GM18498 (cell line): Measurements from ENCODE around the gene NKD1.
A peak's percentile ranks its signal among the peaks of the same experiment; 100 is the strongest.

Source experiments
- ATAC-seq: cut with Tn5 transposase; IDR thresholded peaks from one replicate; pipeline ENCODE4 v1.9.1; 2021; ENCODE audit warnings: mild to moderate bottlenecking, moderate library complexity; ENCODE audit not compliant: unreplicated experiment

The NKD1 gene

DNA sequence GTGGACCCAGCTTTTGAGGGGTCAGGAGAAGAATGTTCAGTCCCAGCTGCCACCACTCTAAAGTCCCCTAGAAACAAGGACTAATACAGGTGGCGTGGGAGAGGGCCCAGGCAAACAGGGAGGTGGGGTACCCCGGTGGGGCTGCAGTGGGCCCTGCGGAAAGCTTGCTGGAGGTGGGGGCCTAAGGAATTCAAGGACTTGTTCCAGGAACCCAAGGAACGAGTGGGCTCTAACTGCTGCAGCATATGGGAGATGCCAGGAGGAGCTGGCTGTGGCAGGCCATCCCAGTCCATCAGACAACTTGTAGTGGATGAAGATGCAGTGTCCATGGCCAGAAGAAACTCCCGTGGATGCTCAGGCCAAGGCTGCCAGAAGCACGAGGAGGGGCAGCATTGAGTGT, 122.3 kb downstream of the NKD1 start:
- ATAC-seq = no peak

DNA sequence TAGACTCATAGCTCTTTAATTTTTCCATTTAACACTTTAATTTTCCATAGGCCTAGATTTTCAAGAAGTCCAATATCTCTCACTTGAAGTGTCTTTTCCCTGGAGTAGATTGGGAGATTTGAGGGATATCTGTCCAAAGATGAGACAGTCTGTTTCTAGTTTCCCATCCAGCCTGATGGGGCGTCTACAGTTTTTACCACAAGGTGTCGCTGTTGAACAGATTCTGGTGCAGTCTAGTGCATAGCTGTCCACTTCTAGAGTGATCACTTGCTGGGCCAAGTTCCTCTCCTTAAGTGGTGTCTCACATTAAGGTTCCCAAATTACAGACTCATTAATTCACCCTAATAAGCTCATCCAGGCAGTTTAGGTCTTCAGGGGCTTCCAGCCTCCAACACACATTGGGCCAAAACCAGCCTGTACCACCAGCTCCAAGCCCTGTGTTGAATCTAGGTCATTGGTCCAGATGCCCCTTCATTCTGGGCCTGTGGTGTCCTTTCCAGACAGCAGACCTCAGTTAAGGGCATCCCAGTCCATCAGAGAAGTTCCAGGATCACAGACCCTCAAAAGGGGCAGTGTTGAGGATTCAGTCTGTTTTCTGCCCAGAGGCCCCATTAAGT, 123.6 kb downstream of the NKD1 start:
- no peak for ATAC-seq

DNA sequence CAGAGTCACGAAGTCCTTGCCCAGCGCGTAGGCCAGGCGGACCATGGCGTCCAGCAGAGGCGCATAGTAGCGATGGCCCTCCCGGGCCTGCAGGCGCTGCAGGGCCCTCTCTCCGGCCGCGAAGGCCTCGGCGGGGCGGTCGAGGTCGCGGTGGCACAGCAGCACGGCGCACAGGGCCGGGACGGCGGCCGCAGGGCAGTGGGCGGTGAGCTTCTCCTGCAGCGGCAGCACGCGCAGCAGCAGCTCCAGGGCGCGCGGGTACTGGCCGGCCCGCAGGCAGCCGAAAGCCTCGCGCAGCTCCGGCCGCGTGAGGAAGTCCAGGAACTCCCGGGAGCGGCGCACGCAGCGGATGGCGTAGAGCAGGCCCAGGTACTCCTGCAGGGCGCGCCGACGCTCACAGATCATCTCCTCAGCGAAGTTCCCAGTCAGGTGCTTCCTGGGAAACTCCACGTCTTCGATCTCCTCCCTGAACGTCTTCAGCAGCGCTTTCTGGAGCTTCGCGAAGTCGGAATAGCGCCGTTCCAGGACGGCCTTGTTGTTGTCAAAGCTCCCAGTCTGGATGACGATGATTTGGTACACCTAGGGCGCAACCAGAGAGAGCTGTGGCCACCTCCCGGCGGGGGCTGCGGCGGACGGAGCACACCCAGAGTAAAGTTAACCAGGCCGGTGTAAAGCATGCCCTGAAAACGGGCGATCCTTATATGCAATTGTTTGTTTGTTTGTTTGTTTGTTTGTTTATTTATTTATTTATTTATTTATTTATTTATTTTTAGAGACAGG, 125.5 kb downstream of the NKD1 start:
- no peak for ATAC-seq

DNA sequence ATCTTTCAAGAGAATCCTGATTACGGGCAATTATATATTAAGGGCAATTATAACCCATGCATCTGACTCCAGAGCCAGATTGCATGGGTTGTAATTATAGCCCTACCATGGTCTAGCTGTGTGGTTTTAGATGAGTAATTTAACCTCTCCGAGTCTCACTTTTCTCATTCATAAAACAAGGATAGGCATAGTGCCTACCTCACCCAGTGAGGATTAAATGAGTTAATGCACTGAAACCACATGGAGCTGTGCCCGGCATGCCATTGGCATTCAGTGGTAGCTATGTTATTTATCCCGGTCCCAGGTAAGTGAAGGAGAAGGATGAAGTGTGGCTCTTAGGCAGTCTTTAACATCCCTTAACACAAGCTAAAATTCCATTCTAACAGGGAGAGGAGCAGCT, 126.6 kb downstream of the NKD1 start:
- ATAC-seq = no peak

DNA sequence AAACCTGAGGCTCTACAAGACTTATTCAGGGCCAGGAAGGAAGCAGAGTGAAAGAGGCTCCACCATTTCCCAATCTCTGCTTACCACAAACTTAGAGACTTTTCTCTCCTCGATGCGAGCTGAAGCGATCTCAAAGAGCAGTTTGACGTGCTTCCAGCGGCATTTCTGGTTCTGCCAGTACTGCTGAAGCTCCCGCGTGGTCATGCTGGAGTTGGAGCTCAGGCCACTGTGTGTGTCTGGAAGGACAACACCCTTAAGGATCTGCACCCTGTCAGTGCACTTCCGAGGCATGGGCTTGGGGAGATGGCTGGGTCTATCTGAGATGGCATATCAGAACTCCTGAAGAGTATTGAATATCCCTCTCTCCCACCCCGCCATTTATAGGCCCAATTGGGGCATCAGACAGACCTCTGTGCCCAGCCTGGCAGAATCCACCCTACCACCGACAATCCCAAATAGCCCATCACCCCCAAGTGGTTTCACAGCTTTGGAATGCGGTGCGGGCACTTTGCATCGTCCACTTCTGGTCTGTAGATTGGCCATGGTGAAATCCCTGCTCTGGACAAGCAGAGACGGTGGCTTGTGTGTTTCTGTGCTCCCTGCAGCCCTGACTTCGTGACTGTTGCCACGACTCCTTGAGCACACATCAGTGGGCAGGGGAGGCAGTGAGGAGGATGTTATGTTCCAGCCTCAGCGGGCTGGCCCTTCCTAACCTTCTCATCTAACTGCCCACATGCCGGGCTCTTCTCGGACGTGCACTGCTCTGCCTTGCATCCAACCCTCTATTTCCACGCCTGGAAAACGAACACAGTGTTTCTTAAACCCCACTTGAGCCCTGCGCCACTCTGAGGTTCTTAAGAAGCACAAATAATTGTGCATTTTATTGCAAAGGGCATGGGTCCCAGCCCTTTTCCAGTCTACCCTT, 127.8 kb downstream of the NKD1 start:
- ATAC-seq = no peak

DNA sequence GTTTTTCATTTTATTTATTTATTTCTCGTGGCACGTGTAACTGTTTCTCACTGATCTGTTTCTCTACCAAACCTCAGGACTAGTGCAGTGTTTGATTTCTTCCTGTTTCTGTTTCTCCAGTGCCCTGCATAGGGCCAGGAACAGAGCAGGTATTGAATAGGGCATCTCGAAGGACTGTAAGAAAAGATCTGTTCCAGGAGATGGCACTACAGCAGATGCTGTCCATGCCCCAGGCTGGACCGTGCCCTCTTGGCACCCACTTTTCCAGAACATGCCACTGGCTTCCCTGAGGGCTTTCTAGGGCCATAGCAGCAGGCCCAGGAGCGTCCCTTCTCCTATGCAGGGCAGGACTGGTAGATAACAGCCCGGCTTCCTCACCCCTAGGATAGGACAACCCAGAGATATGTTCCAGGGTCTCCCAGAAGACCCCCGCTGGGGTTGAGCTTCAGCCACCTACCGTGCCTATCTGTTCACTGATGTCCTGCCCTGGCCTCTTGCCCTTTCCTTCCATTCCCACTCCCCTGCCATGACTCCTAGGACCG, 128.6 kb downstream of the NKD1 start:
- ATAC-seq = no peak

DNA sequence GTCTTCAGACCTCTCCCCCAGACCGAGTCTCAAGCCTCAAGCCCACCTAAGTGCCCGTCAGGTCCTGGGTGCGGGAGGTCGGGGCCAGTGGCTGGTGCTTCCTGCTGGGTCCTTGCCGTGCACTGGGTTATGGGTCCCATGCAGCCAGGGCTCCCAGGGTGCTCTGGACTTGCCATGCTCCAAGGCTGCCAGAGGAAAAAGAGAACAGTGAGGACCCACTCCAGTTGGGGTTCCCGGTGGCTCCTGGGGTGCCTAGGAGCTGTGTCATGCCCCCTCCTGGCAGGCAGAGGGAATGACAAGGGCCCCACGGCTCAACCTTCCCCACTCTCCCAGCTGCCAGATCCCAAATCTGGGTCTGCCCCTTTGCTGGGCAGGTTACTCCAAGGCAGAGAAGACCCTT, 129.2 kb downstream of the NKD1 start:
- no peak for ATAC-seq

DNA sequence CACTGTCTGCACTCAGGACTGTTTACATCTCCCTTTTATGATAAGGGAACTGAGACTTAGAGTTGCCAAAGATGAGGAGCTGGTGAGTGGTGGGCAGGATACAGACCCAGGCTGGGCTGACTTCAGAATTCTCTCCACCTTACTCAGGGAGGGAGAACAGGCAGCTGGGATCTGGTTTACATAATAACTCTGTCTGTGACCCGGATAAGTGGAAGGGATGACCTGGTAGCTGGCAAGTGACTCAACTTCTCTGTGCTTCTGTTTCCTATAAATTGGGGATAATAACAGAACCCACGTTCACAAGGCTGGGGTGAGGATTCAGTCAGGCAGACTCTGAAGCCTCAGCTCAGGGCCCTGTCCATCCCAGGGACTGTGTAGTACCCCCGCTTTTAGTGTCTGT, 130.3 kb downstream of the NKD1 start:
- ATAC-seq = no peak

DNA sequence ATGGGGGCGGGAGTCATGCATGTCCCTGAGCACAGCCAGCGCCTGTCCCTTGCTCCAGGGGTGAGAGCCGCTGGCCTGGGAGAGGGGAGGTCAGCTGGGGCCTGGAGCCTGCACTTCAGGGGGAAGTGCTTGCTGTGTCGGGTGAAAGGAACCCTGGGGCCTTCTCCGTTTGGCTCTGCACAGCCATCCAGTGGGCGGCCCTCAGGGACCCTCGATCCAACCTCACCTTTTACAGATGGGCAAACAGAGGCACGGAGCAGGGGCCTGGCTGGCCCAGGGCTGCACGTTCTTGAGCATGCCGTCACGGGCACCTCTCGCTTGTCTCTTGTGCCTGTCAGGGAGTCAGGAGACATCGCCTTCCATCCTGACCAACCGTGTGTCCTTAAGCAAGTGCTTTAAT, 131.1 kb downstream of the NKD1 start:
- ATAC-seq = no peak

DNA sequence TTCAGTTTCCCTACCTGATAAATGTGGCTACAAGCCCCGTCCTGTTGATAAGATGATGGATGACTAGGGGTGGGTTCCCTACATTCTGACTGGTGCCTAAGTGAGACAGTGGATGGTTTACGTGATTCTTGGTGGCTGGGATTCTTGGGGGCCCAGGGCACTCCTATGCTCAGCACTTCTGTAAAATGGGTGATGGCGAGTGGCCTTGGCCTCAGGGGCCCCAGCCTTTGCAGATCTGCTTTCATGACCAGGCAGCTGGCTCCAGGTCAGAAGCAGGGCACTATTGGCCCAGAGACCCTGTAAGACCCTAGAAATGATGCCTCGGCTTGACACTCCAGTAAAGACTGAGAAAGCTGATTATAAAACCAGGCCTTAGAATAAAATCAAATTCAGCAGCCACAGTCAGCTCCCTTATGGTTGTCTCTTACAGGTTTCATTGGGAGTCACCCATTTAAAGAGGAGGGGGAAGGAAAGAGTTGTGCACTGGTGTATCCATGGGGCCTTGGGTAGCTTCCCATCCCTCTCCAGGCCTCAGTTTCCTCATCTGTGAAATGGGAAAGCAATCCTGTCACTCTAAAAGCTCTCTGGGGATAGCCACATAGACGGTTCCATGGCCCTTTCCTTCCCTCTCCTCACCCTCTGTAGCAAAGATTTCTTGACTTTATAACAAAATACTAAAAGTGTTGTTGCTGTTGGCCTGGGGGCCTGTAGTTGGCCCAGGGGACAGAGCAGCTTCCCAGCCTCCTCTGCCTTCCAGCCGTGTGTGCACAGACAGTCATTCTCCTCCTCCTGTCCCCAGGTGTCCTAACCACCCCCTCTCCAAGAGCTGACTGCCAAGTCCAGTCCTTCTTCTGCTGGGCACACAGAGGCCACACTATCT, 131.7 kb downstream of the NKD1 start:
- no peak for ATAC-seq

DNA sequence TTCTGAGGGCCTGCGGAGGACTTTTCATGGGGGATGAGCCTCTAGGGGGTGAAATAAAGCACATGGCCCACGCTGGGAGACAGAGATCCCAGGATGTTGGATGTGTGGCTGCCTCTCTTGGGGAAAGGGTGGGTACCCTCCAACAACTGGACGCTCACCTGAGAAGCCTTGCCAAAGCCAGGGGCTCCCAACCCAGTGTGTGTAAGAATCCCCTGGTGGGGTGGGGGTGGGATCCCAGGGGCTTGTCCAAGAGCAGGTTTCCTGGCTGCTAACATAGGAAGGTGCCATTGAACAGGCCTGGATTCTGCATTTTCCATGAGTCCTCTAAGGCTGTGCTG, 132.3 kb downstream of the NKD1 start:
- ATAC-seq = no peak

DNA sequence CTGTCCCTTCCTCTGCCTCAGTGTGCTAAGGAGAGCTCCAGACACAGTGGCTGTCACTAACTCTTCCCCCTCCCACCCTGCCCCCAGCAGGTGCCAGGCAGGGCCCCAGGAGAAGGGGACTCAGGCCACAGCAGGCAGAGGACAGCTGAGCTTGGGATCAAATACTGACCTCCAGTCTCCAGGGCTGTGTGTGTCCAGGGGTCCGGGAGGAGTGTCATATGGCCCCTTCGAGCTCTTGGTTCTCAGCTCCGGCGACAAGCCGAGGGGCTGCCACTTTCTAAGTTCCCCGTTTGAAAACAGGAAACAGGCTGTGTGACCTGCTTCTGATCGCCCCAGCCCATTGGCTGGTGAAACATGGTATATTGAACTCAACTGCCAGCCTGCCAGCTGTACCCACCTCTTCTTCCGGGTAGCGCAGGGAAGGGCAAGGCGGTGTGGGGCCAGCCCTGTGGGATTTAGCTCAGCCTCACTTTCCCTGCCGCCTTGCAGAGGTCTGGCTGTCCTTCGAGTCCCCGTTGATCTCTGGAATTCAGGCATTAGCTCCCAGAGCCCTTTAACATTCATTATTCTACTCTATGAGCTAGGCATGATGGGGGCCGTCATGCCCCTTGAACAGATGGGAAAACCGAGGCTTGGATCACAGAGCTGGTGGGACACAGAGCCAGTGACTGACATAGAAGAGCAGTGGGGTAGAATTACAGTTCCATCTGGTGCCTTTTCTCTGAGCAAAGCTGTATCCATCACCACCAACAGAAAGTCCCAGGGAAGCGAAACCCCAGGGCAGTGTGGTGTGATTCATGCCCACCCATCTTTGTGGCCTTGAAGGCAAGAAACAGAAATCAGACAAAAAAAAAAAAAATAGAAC, 133.1 kb downstream of the NKD1 start, which contains the start of gene SNX20:
Gene SNX20, minus strand, starts transcription at position 292 of the 865 bp plus-strand sequence. CDS start 3,786 bp downstream, outside the sequence.
- ATAC-seq = peak; percentile 69

DNA sequence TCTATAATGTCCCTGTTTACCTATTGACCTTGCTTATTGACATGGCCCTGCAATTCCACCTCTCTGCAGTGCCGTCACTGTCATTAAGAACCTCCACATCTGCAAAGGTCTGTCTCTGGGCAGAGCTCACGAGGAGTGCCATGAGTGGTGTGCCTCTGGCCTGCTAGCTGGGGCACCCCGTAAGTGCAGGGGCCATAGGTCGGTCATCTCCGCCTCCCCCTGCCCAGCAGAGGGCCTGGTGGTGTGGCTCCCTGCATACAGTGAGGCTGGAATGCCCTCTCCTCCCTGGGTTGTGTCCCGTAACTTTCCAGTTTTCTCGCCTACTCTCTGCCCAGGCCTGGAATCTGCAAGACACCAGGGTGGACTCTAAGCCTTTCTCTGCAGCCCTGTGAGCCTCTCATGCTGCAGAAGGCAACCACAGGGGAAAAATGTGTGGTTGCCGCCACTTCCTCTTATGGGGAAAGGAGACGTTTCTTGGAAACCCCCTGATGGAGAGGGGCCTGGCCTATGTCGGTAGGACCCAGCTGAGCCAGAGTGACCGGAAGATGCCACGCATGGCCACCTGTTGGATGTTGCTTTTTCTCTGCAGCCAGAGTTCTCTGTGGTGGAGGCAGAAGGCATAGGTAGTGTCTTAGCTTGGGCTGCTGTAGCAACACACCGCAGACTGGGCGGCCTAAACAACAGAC, 135.6 kb downstream of the NKD1 start:
- peak; percentile 59 for ATAC-seq

DNA sequence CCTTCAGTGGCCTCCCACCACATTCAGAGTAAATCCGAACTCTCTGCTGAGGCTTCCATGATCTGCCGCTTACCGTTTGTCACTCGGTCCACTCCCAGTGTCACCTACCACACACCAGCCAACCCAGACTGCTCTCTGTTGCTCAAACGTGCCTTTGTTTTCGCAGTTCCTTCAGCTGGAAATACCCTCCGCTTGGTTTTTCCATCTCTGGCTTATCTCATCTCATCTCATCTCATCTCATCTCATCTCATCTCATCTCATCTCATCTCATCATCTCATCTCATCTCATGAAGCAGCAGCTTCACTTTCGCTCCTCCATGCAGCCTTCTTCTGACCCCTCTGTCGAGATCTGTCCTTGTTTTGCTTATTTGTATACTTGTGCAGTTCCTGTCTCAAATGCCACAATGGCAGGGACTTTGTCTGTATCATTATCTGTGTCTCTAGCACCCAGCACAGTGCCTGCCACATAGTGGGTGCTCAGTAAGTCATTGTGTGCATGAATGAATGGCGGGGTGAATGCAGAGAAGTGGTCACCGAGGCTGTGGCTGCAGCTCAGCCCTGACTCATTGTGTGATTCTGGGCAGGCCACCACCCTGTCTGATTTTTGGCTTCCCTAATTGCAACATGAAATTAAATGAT, 136.7 kb downstream of the NKD1 start:
- no peak for ATAC-seq

DNA sequence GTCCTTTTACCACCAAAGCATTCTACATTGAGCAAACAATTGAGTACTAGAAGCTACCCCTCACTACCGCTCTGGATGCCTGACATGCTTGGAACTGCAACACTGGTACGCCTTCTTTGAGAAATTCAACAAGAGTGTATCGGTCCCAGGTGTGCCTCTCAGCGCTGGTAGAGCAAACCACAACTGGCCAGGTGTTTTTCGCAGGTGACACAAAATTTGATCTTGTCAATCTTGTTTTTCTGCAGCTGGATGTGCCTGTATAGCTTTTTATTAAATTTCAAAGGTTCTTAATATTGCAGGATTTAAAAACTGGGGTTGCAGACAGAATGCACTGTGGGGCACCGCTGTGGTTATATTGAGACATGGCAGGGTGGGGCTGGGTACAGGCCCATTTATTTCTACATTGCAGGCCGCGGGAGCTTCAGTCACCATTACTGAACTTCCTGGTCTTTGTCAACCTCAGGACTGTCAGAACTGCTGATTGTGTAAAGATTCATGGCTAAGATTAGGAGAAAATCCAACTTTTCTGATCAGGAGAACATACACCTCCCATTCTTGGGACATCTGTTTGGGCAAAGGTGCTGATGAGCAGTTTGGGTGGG, 137.4 kb downstream of the NKD1 start:
- no peak for ATAC-seq

DNA sequence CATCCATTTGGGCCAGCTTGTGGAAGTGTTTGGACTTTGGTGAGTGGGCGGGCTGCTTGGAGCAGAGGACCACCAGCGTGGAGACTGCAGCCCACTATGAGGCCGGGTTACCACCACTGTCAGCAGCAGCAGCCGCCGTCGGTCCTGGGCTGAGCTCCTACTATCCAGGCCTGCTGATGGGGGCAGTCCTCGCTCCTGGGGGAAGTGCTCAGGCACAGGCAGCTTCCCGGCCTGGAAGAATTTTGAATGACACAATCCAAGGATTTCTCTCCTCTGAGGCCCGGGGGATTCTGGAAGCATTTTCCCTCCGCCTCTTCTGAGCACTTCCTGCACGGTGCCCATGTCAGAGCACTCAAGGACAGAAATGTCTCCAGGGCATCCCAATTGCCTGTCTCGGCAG, 139.9 kb downstream of the NKD1 start:
- ATAC-seq = no peak

DNA sequence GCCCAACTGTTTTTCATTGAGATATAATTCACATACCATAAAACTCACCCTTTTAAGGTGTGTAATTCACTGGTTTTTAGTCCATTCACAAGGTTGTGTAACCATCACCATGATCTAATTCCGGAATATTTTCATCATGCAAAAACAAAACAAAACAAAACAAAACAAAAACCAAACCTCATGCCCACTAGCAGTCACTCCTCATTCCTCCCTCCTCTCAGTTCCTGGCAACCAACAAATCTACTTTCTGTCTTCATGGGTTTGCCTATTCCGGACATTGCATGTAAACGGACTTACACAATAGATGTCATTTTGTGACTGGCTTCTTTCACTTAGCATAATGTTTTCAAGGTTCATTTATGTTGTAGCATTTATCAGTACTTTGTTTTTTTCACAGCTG, 140.7 kb downstream of the NKD1 start:
- ATAC-seq = no peak

DNA sequence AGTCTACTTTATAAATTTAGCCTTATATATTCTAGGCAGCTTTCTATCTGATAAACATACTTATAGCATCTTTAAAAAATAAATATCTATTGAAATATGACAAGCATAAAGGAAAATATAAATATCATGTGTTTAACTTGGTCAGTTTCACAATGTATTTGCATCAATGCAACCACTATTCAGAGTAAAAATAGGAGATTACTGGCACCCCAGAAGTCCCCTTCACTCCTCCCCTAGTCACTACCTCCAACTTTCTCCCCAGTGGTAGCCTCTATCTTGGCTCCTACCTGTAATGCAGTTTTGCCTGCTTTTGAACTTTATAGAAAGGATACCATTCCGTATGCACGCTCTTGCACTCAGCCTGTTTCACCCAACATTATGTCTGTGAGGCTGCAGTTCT, 142.0 kb downstream of the NKD1 start:
- ATAC-seq = no peak
